ENCODE results near the gene LVRN. TPM values are rescaled to one million over a fixed set of nuclear protein-coding genes. Genes with fewer than 3 reads are reported as not detected.

LVRN gene
- total RNA-seq, 1 experiment from 2014 or later: not detected

- no TSS peak for BruUV-seq (replicated peaks)
- H3K4me1 ChIP-seq (ENCODE audit: insufficient read depth, low read length): no peaks in the 10 kb centered on the region
- no peaks in the 10 kb centered on the region for H3K9me3 ChIP-seq (ENCODE audit: low read length)
- H3K27ac ChIP-seq (ENCODE audit: low read length): no peak overlapping the region
- no peaks in the 10 kb centered on the region for H3F3A ChIP-seq (ENCODE audit: low read length, unreplicated experiment)
- DNase-seq: no peak
- H4K20me1 ChIP-seq (ENCODE audit: low read length): no peaks in the 10 kb centered on the region
- intact Hi-C loops (cut with micrococcal nuclease): no loop called here
- TF ChIP-seq CTCF (conservative IDR thresholded peaks at IDR 0.05; ENCODE audit: low read depth, low read length): no peak
- TF ChIP-seq EZH2 (IDR thresholded peaks at IDR 0.05; ENCODE audit: low read length, unreplicated experiment): no peak
- no peak for TF ChIP-seq EZH2phosphoT487 (IDR thresholded peaks at IDR 0.05; ENCODE audit: borderline replicate concordance, low read length)
- H2AFZ ChIP-seq (ENCODE audit: low read length): no peak overlapping the region
- no peaks in the 10 kb centered on the region for H3K9me2 ChIP-seq (replicated peaks; ENCODE audit: low read length)
- POLR2A ChIA-PET (ENCODE audit: unreplicated experiment): no interaction called here
- no peaks in the 10 kb centered on the region for H3K27me3 ChIP-seq (ENCODE audit: low read length)
- CTCF ChIA-PET: no interaction called here
- no peak for ATAC-seq
- no peak overlapping the region for H3K9ac ChIP-seq (ENCODE audit: low read length)
- H3K4me3 ChIP-seq (ENCODE audit: low read length): no peak overlapping the region
- no peaks in the 10 kb centered on the region for H3K36me3 ChIP-seq (ENCODE audit: low read depth, low read length)
- no peak overlapping the region for H3K4me2 ChIP-seq (ENCODE audit: low read length)
- H3K79me2 ChIP-seq (ENCODE audit: low read length): no peaks in the 10 kb centered on the region
Measured at GRCh38 chr5:115963566-115963965, 1.3 kb downstream of the LVRN start.

GRCh38 chr5:115968770-115969169 lies 6.5 kb downstream of the LVRN start:
- Histone ChIP-seq H3K4me2 (ENCODE audit: low read length) (no peak overlapping the region), H3K9me3 (ENCODE audit: low read length) (no peaks in the 10 kb centered on the region), H3K9ac (ENCODE audit: low read length) (no peak overlapping the region), H3F3A (ENCODE audit: low read length, unreplicated experiment) (no peaks in the 10 kb centered on the region), H3K79me2 (ENCODE audit: low read length) (no peaks in the 10 kb centered on the region), H3K4me1 (ENCODE audit: insufficient read depth, low read length) (no peaks in the 10 kb centered on the region), H4K20me1 (ENCODE audit: low read length) (no peaks in the 10 kb centered on the region), H3K9me2 (replicated peaks; ENCODE audit: low read length) (no peaks in the 10 kb centered on the region), H3K27me3 (ENCODE audit: low read length) (no peaks in the 10 kb centered on the region), H2AFZ (ENCODE audit: low read length) (no peak overlapping the region), H3K36me3 (ENCODE audit: low read depth, low read length) (no peaks in the 10 kb centered on the region), H3K27ac (ENCODE audit: low read length) (no peak overlapping the region), H3K4me3 (ENCODE audit: low read length) (no peak overlapping the region)
- no peak for DNase-seq
- BruUV-seq (replicated peaks): no TSS peak
- intact Hi-C loops (cut with micrococcal nuclease): no loop called here
- TF ChIP-seq EZH2 (IDR thresholded peaks at IDR 0.05; ENCODE audit: low read length, unreplicated experiment) (no peak), EZH2phosphoT487 (IDR thresholded peaks at IDR 0.05; ENCODE audit: borderline replicate concordance, low read length) (no peak), CTCF (conservative IDR thresholded peaks at IDR 0.05; ENCODE audit: low read depth, low read length) (no peak)
- ATAC-seq: no peak
- ChIA-PET CTCF (no interaction called here), POLR2A (ENCODE audit: unreplicated experiment) (no interaction called here)

GRCh38 chr5:115977096-115977495 lies 14.8 kb downstream of the LVRN start:
- Histone ChIP-seq H3K9ac (ENCODE audit: low read length) (no peak overlapping the region), H4K20me1 (ENCODE audit: low read length) (no peaks in the 10 kb centered on the region), H3K4me1 (ENCODE audit: insufficient read depth, low read length) (peaks cover 14% of the 10 kb centered on the region; the same call in 1 of the 2 replicates), H3K27ac (ENCODE audit: low read length) (no peak overlapping the region), H3K36me3 (ENCODE audit: low read depth, low read length) (no peaks in the 10 kb centered on the region), H3K9me3 (ENCODE audit: low read length) (no peaks in the 10 kb centered on the region), H3K4me3 (ENCODE audit: low read length) (no peak overlapping the region), H3K4me2 (ENCODE audit: low read length) (no peak overlapping the region), H3F3A (ENCODE audit: low read length, unreplicated experiment) (no peaks in the 10 kb centered on the region), H2AFZ (ENCODE audit: low read length) (no peak overlapping the region), H3K9me2 (replicated peaks; ENCODE audit: low read length) (no peaks in the 10 kb centered on the region), H3K79me2 (ENCODE audit: low read length) (no peaks in the 10 kb centered on the region), H3K27me3 (ENCODE audit: low read length) (no peaks in the 10 kb centered on the region)
- ATAC-seq (no peak), DNase-seq (no peak)
- CTCF ChIA-PET: no interaction called here
- intact Hi-C loops (cut with micrococcal nuclease): no loop called here
- no peak for TF ChIP-seq EZH2phosphoT487 (IDR thresholded peaks at IDR 0.05; ENCODE audit: borderline replicate concordance, low read length)
- TF ChIP-seq EZH2 (IDR thresholded peaks at IDR 0.05; ENCODE audit: low read length, unreplicated experiment): no peak
- no peak for TF ChIP-seq CTCF (conservative IDR thresholded peaks at IDR 0.05; ENCODE audit: low read depth, low read length)
- BruUV-seq (replicated peaks): no TSS peak
- POLR2A ChIA-PET (ENCODE audit: unreplicated experiment): no interaction called here
